Measurements from ENCODE around the gene MIER2.

DNA sequence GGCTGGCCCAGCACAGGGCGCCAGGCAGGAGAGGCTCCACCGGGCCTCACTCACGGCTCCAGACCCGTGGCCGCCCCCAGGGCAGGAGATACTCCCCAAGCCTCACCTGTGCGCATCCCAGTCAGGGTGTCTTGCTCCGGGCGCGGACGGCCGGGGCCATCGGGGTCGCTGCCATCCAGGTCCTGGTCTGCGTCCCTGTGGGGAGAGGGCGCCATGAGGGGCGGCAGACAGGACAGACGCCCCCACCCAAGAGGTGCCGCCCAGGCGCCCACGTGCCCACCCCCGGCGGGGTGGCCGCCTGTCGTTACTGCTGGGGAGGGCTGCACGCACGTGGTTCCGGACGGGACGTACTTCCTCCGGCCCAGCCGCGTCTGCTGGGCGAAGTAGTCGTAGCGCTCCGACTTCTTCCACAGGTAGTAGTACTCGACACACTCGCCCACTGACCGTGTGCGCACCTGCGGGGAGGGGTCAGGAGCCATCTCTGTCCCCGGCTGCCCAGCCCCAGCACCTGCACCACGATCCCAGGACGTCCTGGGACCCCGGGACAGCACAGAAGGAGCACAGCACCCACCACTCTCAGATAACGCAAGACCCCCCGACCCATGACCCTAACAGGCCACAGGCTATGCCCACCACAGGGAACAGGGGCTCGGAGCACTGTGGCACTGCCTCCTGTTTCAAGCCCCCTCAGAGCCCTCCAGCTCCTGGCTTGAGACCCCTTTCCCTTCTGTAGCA is 36.0 kb downstream of the MIER2 start:
- TF ChIP-seq, protein P1, sequence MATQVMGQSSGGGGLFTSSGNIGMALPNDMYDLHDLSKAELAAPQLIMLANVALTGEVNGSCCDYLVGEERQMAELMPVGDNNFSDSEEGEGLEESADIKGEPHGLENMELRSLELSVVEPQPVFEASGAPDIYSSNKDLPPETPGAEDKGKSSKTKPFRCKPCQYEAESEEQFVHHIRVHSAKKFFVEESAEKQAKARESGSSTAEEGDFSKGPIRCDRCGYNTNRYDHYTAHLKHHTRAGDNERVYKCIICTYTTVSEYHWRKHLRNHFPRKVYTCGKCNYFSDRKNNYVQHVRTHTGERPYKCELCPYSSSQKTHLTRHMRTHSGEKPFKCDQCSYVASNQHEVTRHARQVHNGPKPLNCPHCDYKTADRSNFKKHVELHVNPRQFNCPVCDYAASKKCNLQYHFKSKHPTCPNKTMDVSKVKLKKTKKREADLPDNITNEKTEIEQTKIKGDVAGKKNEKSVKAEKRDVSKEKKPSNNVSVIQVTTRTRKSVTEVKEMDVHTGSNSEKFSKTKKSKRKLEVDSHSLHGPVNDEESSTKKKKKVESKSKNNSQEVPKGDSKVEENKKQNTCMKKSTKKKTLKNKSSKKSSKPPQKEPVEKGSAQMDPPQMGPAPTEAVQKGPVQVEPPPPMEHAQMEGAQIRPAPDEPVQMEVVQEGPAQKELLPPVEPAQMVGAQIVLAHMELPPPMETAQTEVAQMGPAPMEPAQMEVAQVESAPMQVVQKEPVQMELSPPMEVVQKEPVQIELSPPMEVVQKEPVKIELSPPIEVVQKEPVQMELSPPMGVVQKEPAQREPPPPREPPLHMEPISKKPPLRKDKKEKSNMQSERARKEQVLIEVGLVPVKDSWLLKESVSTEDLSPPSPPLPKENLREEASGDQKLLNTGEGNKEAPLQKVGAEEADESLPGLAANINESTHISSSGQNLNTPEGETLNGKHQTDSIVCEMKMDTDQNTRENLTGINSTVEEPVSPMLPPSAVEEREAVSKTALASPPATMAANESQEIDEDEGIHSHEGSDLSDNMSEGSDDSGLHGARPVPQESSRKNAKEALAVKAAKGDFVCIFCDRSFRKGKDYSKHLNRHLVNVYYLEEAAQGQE (IDR thresholded peaks at IDR 0.05): no peak
- TF ChIP-seq, protein P2, sequence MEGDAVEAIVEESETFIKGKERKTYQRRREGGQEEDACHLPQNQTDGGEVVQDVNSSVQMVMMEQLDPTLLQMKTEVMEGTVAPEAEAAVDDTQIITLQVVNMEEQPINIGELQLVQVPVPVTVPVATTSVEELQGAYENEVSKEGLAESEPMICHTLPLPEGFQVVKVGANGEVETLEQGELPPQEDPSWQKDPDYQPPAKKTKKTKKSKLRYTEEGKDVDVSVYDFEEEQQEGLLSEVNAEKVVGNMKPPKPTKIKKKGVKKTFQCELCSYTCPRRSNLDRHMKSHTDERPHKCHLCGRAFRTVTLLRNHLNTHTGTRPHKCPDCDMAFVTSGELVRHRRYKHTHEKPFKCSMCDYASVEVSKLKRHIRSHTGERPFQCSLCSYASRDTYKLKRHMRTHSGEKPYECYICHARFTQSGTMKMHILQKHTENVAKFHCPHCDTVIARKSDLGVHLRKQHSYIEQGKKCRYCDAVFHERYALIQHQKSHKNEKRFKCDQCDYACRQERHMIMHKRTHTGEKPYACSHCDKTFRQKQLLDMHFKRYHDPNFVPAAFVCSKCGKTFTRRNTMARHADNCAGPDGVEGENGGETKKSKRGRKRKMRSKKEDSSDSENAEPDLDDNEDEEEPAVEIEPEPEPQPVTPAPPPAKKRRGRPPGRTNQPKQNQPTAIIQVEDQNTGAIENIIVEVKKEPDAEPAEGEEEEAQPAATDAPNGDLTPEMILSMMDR (IDR thresholded peaks at IDR 0.05): no peak
- TF ChIP-seq MYC (IDR thresholded peaks at IDR 0.05; ENCODE audit: borderline replicate concordance, low read length) (no peak), RAD21 (conservative IDR thresholded peaks at IDR 0.05 in 1 of 2, IDR thresholded peaks at IDR 0.05 in 1 of 2) (no peak)

Measured in A549 (cell line).